ENCODE measurements around the gene CELF1. TPM values are rescaled to one million over a fixed set of nuclear protein-coding genes. Genes with fewer than 3 reads are reported as not detected.
A peak's percentile ranks its signal among the peaks of the same experiment; 100 is the strongest.

Gene CELF1
- total RNA-seq, 1 donor from 2014 or later, result 180 TPM

DNA sequence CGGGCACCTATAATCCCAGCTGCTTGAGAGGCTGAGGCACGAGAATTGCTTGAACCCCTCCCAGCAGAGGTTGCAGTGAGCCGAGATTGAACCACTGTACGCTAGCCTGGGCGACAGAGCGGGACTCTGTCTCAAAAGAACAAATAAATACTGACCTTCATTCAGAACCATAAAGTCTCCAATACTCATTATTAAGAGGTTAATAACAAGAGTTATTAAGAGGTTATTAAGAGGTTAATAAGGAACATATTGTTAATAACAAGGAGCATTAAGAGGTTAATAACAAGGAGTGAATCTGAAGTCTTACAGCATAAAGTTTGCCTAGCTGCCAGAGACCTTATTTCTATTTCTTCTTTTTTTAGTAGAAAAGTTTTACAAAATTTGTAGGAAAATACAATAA lies 7.6 kb downstream of the CELF1 start:
- H3K27ac Mint-ChIP-seq (ENCODE audit: unreplicated experiment), result no peak overlapping the region
- H3K9me3 Mint-ChIP-seq, result no peaks in the 10 kb centered on the region
- DNase-seq (ENCODE audit: low read depth, low spot score), result no peak
- peaks cover 2% of the 10 kb centered on the region for H3K36me3 Mint-ChIP-seq (ENCODE audit: low read depth)
- TF ChIP-seq, protein P1, sequence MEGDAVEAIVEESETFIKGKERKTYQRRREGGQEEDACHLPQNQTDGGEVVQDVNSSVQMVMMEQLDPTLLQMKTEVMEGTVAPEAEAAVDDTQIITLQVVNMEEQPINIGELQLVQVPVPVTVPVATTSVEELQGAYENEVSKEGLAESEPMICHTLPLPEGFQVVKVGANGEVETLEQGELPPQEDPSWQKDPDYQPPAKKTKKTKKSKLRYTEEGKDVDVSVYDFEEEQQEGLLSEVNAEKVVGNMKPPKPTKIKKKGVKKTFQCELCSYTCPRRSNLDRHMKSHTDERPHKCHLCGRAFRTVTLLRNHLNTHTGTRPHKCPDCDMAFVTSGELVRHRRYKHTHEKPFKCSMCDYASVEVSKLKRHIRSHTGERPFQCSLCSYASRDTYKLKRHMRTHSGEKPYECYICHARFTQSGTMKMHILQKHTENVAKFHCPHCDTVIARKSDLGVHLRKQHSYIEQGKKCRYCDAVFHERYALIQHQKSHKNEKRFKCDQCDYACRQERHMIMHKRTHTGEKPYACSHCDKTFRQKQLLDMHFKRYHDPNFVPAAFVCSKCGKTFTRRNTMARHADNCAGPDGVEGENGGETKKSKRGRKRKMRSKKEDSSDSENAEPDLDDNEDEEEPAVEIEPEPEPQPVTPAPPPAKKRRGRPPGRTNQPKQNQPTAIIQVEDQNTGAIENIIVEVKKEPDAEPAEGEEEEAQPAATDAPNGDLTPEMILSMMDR (conservative IDR thresholded peaks at IDR 0.05), result no peak
- no peaks in the 10 kb centered on the region for H3K27me3 Mint-ChIP-seq (ENCODE audit: low read depth)
- peaks cover 30% of the 10 kb centered on the region for H3K4me1 Mint-ChIP-seq
- H3K4me3 Mint-ChIP-seq, result no peak overlapping the region

GRCh38 chr11:47541070-47541469 lies 11.9 kb downstream of the CELF1 start:
- Mint-ChIP-seq H3K27me3 (ENCODE audit: low read depth) (no peaks in the 10 kb centered on the region), H3K36me3 (ENCODE audit: low read depth) (no peaks in the 10 kb centered on the region), H3K9me3 (no peaks in the 10 kb centered on the region), H3K4me1 (peaks cover 35% of the 10 kb centered on the region), H3K27ac (ENCODE audit: unreplicated experiment) (no peak overlapping the region), H3K4me3 (no peak overlapping the region)
- DNase-seq (ENCODE audit: low read depth, low spot score), result no peak
- TF ChIP-seq, protein P1 (conservative IDR thresholded peaks at IDR 0.05), result no peak

GRCh38 chr11:47539681-47540039 lies 13.3 kb downstream of the CELF1 start:
- Mint-ChIP-seq H3K27ac (ENCODE audit: unreplicated experiment) (no peak overlapping the region), H3K4me1 (peaks cover 40% of the 10 kb centered on the region), H3K36me3 (ENCODE audit: low read depth) (no peaks in the 10 kb centered on the region), H3K4me3 (no peak overlapping the region), H3K27me3 (ENCODE audit: low read depth) (no peaks in the 10 kb centered on the region), H3K9me3 (no peaks in the 10 kb centered on the region)
- TF ChIP-seq, protein P1 (conservative IDR thresholded peaks at IDR 0.05), result peak; percentile 31
- no peak for DNase-seq (ENCODE audit: low read depth, low spot score)

GRCh38 chr11:47538741-47539565 lies 14.0 kb downstream of the CELF1 start:
- H3K36me3 Mint-ChIP-seq (ENCODE audit: low read depth), result no peaks in the 10 kb centered on the region
- peaks cover 37% of the 10 kb centered on the region for H3K4me1 Mint-ChIP-seq
- TF ChIP-seq, protein P1 (conservative IDR thresholded peaks at IDR 0.05), result no peak
- no peak overlapping the region for H3K4me3 Mint-ChIP-seq
- H3K27me3 Mint-ChIP-seq (ENCODE audit: low read depth), result no peaks in the 10 kb centered on the region
- H3K9me3 Mint-ChIP-seq, result no peaks in the 10 kb centered on the region
- no peak overlapping the region for H3K27ac Mint-ChIP-seq (ENCODE audit: unreplicated experiment)
- DNase-seq (ENCODE audit: low read depth, low spot score), result no peak

DNA sequence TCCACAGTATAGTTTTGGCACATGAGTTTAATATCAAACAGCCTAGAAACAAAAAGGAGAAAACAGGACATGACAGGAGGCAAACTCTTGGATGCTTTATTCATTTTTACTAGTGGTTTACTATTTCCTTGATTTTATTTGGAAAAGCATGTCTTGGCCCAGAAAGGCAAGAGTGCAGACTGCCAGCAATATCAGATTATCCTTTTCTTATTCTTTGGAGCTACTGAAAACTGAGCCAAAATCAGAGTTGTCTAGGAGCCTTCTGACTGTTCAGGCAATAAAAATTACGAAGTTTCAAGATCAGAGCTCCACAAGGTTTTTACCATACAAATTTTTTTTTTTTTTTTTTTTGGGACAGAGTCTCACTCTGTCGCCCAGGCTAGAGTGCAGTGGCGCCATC lies 16.0 kb downstream of the CELF1 start:
- Mint-ChIP-seq H3K27ac (ENCODE audit: unreplicated experiment) (no peak overlapping the region), H3K36me3 (ENCODE audit: low read depth) (no peaks in the 10 kb centered on the region), H3K9me3 (no peaks in the 10 kb centered on the region), H3K27me3 (ENCODE audit: low read depth) (no peaks in the 10 kb centered on the region), H3K4me3 (no peak overlapping the region), H3K4me1 (peaks cover 48% of the 10 kb centered on the region)
- TF ChIP-seq, protein P1 (conservative IDR thresholded peaks at IDR 0.05), result no peak
- no peak for DNase-seq (ENCODE audit: low read depth, low spot score)
